Measurements from ENCODE around the gene ADAMTSL2.

Gene ADAMTSL2

DNA sequence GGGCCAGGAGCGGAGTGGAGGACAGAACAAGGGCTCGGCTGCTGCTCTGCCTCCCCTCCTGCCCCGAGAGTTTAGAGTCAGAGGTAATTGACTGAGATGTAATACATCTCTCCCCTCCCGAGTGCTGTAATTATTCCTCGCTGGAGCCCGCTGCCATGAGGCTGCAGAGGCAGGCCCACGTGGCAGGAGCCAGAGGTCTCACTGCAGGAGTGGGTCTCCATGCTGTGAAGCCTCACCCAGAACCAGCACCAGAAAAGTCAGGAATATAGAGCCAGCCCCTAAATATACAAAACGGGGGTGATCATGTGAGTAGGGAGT lies 72.2 kb downstream of the ADAMTSL2 start:
- DNase-seq = no peak

DNA sequence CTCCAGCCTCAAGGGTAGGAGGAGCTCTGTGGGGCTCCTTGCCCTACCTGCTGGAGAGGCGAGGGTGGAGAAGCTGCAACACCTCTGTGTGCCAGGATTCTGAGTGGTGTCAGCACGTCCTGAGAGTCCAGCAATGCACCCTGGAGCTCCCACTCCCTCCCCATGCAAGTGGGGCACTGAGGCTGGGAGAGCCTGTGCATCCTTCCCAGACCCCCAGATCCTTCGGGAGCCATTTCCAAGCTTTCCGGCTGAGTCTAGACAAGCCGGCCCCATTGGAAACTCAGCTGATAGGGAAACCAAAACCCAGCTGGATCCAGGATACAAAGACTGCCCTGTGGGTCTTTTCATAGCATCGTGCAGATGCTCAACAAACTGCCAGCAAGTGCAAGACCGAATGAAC lies 72.9 kb downstream of the ADAMTSL2 start:
- no peak for DNase-seq

DNA sequence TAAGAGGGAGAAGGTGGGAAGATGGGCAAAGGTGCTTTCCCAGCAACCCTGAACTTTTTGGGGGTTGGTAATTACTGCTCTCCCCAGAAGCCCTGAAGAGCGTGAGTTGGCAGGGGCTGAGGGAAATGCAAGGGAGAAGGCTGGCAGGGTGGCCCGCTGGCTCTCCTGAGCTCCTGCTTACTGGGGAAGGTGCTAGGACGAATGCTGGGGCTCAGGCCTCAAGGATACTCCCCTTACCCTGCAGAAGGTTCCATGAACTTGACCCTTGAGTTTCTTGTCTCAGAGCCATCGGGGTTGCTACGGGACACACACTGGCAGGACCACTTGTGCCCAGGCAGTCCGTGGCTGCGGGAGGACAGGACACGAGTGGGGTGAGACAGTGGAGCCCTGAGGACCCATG lies 73.5 kb downstream of the ADAMTSL2 start:
- no peak for DNase-seq

DNA sequence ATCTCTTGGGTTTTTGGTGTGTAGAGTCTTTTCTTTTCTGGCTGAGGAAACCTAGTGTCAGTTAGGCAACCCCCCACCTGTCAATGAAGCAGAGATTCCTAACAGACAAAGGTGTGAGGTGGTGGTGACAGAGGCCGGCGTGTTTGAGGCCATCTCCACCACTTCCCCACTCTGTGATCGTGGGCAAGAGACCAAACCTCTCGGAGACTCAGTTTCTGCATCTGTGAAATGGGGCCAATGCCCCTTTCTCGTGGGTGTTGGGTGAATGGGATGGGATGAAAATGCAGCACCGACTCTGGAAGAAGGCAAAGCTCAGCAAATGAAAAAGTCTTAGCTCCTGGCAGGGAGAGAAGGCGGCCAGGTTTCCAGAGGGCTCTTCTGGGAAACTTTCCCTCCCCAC lies 73.9 kb downstream of the ADAMTSL2 start:
- DNase-seq = no peak

DNA sequence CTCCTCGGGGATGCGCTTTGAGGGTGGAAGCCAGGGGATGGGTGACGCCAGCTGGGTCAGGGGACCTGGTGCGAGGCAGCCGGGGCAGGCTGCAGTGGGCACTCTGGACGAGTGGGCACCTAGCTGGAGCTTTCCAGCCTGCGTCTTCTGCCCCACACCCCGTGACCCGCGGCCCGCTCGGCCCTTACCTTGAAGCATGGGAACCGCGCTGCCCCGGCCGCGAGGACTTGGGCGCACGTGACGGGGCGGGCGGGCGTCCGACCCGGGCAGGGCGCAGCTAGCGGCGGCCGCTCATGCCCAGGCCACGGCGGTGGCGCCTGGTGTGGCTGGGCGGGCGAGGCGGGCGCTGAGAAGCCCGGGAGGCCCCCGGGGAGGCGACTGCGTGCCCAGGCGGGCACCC lies 74.4 kb downstream of the ADAMTSL2 start:
- no peak for DNase-seq

- DNase-seq = peak; percentile 69
Observed at GRCh38 chr9:133609311-133610098, 75.0 kb downstream of the ADAMTSL2 start, which contains the start of gene FAM163B. Gene FAM163B, minus strand, starts transcription at chr9:133609389. Its CDS starts 29,166 bp downstream, at chr9:133580223.

DNA sequence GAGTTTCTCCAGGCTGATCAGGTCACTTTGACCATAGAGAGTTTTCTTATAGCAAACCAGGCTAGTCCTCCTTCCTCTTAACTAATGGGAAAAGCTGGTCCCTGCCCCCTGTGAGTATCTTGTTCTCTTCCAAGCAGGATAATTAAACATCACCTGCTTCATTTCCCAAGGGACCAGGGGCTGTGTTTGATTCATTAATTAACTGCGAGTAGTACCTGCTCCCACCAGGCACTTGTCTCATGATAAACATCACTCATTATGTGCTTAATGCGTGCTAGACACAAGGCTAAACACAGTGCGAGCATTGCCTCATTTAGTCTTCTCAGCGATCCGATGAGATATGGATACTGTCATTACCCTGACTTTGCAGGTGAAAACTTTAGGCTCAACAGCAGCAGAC lies 76.3 kb downstream of the ADAMTSL2 start:
- DNase-seq = no peak

DNA sequence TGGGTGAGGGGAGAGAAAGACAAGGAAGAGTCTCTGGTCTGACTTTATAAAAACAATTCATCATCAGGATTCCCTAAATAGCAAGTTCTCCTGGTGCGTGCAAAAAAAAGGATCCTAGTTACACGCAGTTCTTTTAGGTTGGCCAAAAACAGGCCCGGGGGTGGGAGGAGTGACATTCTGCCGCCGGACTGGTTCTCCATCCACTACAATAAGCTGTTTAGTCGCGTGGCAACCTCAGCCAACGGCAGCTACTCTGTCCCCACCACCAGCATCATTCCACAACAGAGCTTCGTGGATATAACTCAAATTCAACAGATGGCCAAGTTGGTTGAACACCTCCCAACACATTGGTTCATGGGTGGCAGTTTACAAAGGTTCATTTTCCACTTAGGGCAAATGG lies 77.5 kb downstream of the ADAMTSL2 start:
- DNase-seq = no peak

- DNase-seq = no peak
Observed at GRCh38 chr9:133612816-133613215, 78.3 kb downstream of the ADAMTSL2 start.

- DNase-seq = no peak
Observed at GRCh38 chr9:133613432-133613831, 78.9 kb downstream of the ADAMTSL2 start.

DNA sequence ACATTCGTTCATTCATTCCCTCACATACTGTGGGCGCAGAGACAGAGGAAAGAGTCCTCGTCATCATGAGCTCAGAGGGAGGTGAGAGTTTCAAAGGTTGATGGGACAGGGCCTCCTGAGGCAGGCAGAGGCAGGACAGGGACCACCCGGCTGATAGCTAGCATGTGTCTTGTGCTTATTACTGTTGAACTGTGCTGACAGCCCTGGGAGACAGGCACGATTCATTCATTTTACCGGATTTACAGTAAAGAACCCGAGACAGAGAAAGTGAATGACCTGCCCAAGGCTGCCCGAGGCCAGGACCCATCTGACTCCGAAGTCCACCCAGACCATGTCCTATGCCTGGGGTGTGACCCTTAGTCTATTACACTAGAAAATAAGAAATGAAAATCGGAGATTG lies 79.6 kb downstream of the ADAMTSL2 start:
- DNase-seq = no peak

- no peak for DNase-seq
Observed at GRCh38 chr9:133614678-133615077, 80.2 kb downstream of the ADAMTSL2 start.

DNA sequence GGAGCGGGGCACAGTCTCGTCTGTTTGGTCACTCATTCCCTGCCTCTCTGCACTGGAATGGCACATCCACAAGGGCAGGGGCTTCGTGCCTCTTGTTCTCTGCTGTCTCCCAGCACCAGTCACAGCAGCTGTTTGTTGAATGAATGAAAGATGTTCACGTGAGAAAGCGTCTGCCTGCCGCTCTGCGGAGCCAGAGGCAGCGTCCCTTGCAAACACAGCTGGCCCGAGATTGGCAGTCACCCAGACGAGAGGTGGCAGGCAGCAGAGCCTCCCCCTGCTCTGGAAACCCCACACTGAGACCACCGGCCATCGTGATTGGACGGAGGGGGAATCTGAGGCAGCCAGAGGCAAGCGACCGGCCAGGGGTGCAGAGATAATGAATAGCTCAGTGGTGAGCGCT lies 80.7 kb downstream of the ADAMTSL2 start:
- no peak for DNase-seq

- no peak for DNase-seq
Observed at GRCh38 chr9:133615606-133616188, 81.2 kb downstream of the ADAMTSL2 start.

DNA sequence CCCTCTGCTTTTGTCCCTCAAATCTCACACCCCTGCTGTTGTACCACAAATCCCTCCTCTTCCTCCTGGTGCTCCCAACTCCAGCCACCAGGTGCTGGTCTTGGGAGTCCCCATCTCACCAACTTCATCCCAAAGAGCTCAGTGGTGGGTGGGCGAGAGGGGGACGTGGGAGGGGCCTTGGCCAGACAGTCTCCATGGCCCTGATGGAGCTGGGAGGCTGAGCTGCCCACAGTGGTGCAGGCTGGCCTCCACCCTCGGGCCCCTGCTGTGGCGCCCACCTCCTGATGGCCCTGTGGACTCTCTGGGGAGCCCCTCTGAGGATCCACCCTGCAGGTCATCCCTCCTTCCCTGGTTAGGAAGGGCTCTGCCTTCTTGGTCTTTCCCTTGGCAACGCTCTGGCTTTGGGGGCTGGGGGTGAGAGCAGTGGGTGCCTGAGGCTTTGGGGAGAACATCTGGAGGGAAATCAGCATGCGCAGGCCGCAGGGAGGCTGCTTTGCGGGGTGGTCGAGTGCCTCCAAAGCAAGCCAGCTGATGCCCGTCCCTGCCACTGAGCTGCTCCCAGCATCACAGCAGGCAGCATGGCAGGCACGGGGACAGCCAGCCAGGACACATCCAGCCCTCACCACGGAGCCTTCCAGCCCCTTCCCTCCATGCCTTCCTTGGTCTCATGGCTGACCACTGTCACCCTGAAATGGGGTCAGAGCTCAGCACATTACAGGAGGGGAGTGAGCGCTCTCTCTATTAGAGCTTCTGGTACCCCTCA lies 82.3 kb downstream of the ADAMTSL2 start:
- DNase-seq = no peak

DNA sequence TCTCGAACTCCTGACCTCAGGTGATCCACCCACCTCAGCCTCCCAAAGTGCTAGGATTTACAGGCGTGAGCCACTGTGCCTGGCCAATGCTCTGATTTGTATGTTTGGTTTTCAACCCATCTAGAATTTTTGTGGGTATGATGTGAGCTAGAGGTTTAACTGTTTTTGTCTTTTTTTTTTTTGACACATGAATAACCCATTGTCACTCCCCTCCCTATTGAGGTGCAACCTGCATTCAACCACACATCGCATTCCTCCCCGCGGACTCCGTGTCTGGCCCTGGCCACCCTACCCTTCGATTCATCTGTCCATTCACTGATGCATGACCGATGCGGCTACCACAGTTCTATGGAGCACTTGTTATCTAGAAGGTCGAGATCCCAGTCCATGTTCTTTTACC lies 84.2 kb downstream of the ADAMTSL2 start:
- no peak for DNase-seq

GRCh38 chr9:133619791-133620190 lies 85.3 kb downstream of the ADAMTSL2 start:
- no peak for DNase-seq

GRCh38 chr9:133621725-133622267 lies 87.3 kb downstream of the ADAMTSL2 start:
- DNase-seq = no peak

- DNase-seq = no peak
Observed at GRCh38 chr9:133622555-133622954, 88.1 kb downstream of the ADAMTSL2 start.

Measured in right kidney (tissue), 1 donor.